Hepatocyte (in vitro differentiated cells): ENCODE data around the gene TNS2. TPM values are rescaled to one million over a fixed set of nuclear protein-coding genes. Genes with fewer than 3 reads are reported as not detected.

Experiments
- DNase-seq: peaks from one replicate; pipeline ENCODE4 v3.0.0-alpha.2; 2016; ENCODE audit warnings: low spot score
- H2AFZ ChIP-seq: fragments of 200-600 bp; sonication (generic); 2 replicates; pipeline ENCODE4 v1.6.0; 2016; ENCODE audit warnings: antibody characterized with exemption, mild to moderate bottlenecking
- H3K27ac ChIP-seq: fragments of 200-600 bp; sonication (generic); 2 replicates; pipeline ENCODE4 v1.5.1; 2016; ENCODE audit warnings: mild to moderate bottlenecking
- H3K27me3 ChIP-seq: fragments of 200-600 bp; sonication (generic); 2 replicates; pipeline ENCODE4 v1.6.1; 2016
- H3K36me3 ChIP-seq: fragments of 200-600 bp; sonication (generic); replicated peaks from 2 replicates; pipeline ENCODE4 v1.5.1; 2016; ENCODE audit warnings: low read depth; ENCODE audit not compliant: insufficient read depth
- H3K4me1 ChIP-seq: fragments of 200-600 bp; sonication (generic); 2 replicates; pipeline ENCODE4 v1.5.1; 2016; ENCODE audit warnings: mild to moderate bottlenecking, moderate library complexity; ENCODE audit not compliant: insufficient read depth
- H3K4me2 ChIP-seq: fragments of 200-600 bp; sonication (generic); 2 replicates; pipeline ENCODE4 v1.6.0; 2016
- H3K4me3 ChIP-seq: fragments of 200-600 bp; sonication (generic); 2 replicates; pipeline ENCODE4 v1.5.1; 2016; ENCODE audit warnings: mild to moderate bottlenecking
- H3K79me2 ChIP-seq: fragments of 200-600 bp; sonication (generic); 2 replicates; pipeline ENCODE4 v1.6.0; 2017; ENCODE audit warnings: mild to moderate bottlenecking
- H3K9me2 ChIP-seq: fragments of 200-600 bp; sonication (generic); replicated peaks from 2 replicates; pipeline ENCODE4 v1.6.0; 2017; ENCODE audit warnings: mild to moderate bottlenecking; ENCODE audit not compliant: insufficient read depth
- H3K9me3 ChIP-seq: fragments of 200-600 bp; sonication (generic); 2 replicates; pipeline ENCODE4 v1.5.1; 2016; ENCODE audit warnings: low read depth, mild to moderate bottlenecking
- H4K20me1 ChIP-seq: fragments of 200-600 bp; sonication (generic); 2 replicates; pipeline ENCODE4 v1.6.0; 2016; ENCODE audit warnings: mild to moderate bottlenecking; ENCODE audit not compliant: insufficient read depth, poor library complexity, severe bottlenecking
- CTCF ChIP-seq: fragments of 200-600 bp; sonication (generic); IDR thresholded peaks from 2 replicates; pipeline ENCODE4 v1.5.1; 2016; ENCODE audit warnings: antibody characterized with exemption, mild to moderate bottlenecking; ENCODE audit not compliant: poor library complexity
- EZH2 ChIP-seq: fragments of 200-600 bp; sonication (generic); IDR thresholded peaks from 2 replicates; pipeline ENCODE4 v1.6.1; 2016; ENCODE audit warnings: antibody characterized with exemption, mild to moderate bottlenecking, borderline replicate concordance
- EZH2phosphoT487 ChIP-seq: fragments of 200-600 bp; sonication (generic); IDR thresholded peaks from one replicate; pipeline ENCODE4 v1.6.1; 2018; ENCODE audit warnings: antibody characterized with exemption, mild to moderate bottlenecking, low read depth, moderate library complexity; ENCODE audit not compliant: unreplicated experiment, severe bottlenecking
- WGBS: methylation state at CpG from one replicate; pipeline ENCODE4 v1.1.6; 2016; ENCODE audit warnings: low lambda C conversion rate; ENCODE audit errors: missing lambda C conversion rate; 5-methylcytosine and 5-hydroxymethylcytosine counted together
- polyA plus RNA-seq: library from polyadenylated mRNA; unstranded; fragments of >200 nt; fragmentation: Nextera tagmentation; extraction: Ambion mirVana; gene quantifications from 2 replicates; pipeline ENCODE4 v1.2.1, GENCODE V29; 2016
- total RNA-seq: library from RNA; depleted of rRNA; stranded (reverse); fragments of >200 nt; gene quantifications from 2 replicates; pipeline ENCODE4 v1.2.3, GENCODE V29; 2014

TNS2 gene
- total and polyA plus RNA-seq, 2 experiments from 2014 or later = 15.9 to 32.2 TPM

- 79% methylated on average over 12 of the region's 12 CpGs for WGBS
- H3K4me3 ChIP-seq = no peak overlapping the region
- H3K9me2 ChIP-seq = no peaks in the 10 kb centered on the region
- H3K79me2 ChIP-seq = no peaks in the 10 kb centered on the region
- H3K27me3 ChIP-seq = no peaks in the 10 kb centered on the region
- no peak overlapping the region for H2AFZ ChIP-seq
- no peak for TF ChIP-seq CTCF
- no peak for TF ChIP-seq EZH2phosphoT487
- TF ChIP-seq EZH2 = no peak
- no peak overlapping the region for H3K4me2 ChIP-seq
- H3K4me1 ChIP-seq = peaks cover 15% of the 10 kb centered on the region
- no peaks in the 10 kb centered on the region for H3K36me3 ChIP-seq
- H3K9me3 ChIP-seq = no peaks in the 10 kb centered on the region
- DNase-seq = no peak
- no peak overlapping the region for H3K27ac ChIP-seq
- H4K20me1 ChIP-seq = no peaks in the 10 kb centered on the region
These were observed 20.0 kb downstream of the TNS2 start for GRCh38 chr12:53069621-53070410.

DNA sequence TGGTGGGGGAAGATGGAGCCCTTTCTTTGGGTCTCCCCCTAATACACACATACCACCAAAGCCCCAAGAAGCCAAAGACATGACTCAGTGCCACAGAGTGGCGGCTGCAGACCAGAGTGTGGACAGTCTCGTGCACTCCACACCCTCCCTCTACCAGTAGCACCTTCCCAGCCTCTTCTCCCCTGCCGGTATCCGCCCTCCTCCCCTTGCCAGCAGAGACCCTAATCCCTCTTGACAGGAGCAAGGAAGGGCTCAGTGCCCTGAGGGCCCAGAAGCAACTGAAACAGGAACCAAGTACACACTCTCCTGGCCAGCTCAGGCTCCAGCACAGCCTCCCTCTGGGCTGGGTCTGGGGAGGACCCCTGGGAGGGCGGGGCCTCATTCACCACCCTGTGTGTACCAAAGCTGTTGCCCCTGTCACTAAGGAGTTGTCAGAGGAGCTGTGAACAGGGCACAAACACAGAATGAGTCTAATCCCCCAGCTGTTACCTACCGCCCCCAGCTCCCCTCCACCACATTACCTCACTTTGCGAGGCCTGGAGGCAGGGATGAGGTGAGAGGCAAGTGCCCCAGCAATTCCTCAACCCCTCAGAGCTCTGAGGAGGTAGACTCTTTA is 21.1 kb downstream of the TNS2 start:
- TF ChIP-seq EZH2phosphoT487 (no peak), CTCF (no peak), EZH2 (no peak)
- H3K4me1 ChIP-seq = peaks cover 15% of the 10 kb centered on the region
- H3K36me3 ChIP-seq = no peaks in the 10 kb centered on the region

GRCh38 chr12:53071591-53072551 is 22.0 kb downstream of the TNS2 start:
- Histone ChIP-seq H3K36me3 (no peaks in the 10 kb centered on the region), H3K27me3 (no peaks in the 10 kb centered on the region), H3K4me3 (no peak overlapping the region), H2AFZ (no peak overlapping the region), H3K27ac (peak overlapping the region; percentile 60), H3K4me1 (peaks cover 12% of the 10 kb centered on the region), H3K79me2 (no peaks in the 10 kb centered on the region), H3K9me2 (no peaks in the 10 kb centered on the region), H3K4me2 (peak overlapping the region; percentile 19), H4K20me1 (no peaks in the 10 kb centered on the region), H3K9me3 (no peaks in the 10 kb centered on the region)
- WGBS = 51% methylated on average over 11 of the region's 11 CpGs
- peak; percentile 49 for DNase-seq
- TF ChIP-seq EZH2 = no peak
- no peak for TF ChIP-seq EZH2phosphoT487
- no peak for TF ChIP-seq CTCF

More for the DNA sequence above, 21.1 kb downstream of the TNS2 start:
- WGBS = 72% methylated on average over 6 of the region's 7 CpGs
- no peak overlapping the region for H2AFZ ChIP-seq
- H3K27me3 ChIP-seq = no peaks in the 10 kb centered on the region
- H3K4me2 ChIP-seq = no peak overlapping the region
- no peaks in the 10 kb centered on the region for H3K9me2 ChIP-seq
- H3K79me2 ChIP-seq = no peaks in the 10 kb centered on the region
- peak overlapping the region; percentile 47 for H3K27ac ChIP-seq
- H3K4me3 ChIP-seq = no peak overlapping the region
- peak; percentile 16 for DNase-seq
- H4K20me1 ChIP-seq = no peaks in the 10 kb centered on the region
- no peaks in the 10 kb centered on the region for H3K9me3 ChIP-seq
